ENCODE measurements around the gene SMC6. TPM values are rescaled to one million over a fixed set of nuclear protein-coding genes. Genes with fewer than 3 reads are reported as not detected.

SMC6 gene
- polyA plus RNA-seq, 1 donor = 40.3 TPM

DNA sequence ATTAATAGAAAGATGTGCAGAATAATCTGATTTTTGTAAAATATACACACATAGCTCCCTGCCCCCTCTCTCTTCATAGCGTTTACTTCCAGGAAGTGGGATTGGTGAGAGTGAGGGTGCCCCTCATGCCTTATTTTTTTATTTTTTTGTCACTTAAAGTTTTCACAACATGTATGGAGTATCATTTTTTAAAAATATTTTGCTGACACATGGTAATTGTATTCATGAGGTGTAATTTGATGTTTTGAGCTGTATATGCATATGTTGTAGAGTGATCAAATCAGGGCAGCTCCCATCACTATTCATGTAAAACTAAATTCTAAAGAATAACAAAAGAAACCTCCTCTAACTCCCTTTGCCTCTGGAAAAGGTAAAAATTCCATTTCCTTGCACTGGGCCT, 138.5 kb downstream of the SMC6 start:
- no peak for DNase-seq

DNA sequence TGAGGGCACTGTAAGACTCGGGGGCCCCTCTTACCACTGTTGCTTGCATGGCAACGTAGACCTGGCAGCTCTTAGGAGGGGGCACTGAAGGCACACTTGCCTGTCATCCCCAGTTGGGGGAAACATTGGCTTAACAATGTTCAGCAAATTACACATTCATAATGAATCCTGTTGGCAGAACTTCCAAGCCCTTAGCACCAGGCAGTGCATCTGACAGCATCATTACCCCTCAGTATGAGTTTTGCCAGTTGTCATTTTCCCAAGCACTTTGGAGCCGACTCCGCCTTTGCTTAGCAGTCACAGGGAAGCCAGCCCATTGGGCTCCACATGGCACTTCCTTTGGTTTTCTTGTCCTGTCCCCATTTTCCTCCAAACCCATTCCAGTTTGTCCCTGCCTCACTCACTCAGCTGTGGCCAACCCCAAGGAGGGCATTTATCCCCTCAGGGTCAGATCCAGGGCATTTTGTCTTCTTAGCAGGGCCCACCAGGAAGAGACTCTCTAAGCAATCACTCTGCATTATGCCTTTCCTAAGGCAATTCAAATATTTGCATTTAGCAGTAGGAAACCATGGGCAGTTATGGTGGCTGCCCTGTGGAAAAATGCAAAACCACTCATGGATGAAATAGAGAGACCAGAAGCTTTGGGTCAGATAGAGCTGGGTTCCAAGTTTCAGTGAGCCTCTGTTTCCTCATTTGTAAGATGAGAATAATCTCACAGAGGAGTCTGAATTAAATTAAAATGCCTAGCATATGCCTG, 139.3 kb downstream of the SMC6 start:
- no peak for DNase-seq

Other genes with a start within 250 kb of the SMC6 start
- 0.25 TPM for gene RAD51AP2, start 235.4 kb downstream of the SMC6 start, polyA plus RNA-seq (ENCODE audit: insufficient read length)
- 7.0 TPM for gene VSNL1, start 213.1 kb downstream of the SMC6 start, polyA plus RNA-seq (ENCODE audit: insufficient read length)
- 14.3 TPM for gene GEN1, start 328 bp upstream of the SMC6 start, polyA plus RNA-seq (ENCODE audit: insufficient read length)
- gene MSGN1, start 62.6 kb upstream of the SMC6 start, polyA plus RNA-seq (ENCODE audit: insufficient read length) = 3.1 TPM
- gene KCNS3, start 124.9 kb upstream of the SMC6 start, polyA plus RNA-seq (ENCODE audit: insufficient read length) = 5.5 TPM